GM19043 (cell line): ENCODE results near the gene KAZN.

Experiments
- ATAC-seq: cut with Tn5 transposase; IDR thresholded peaks from one replicate; pipeline ENCODE4 v1.9.1; 2021; ENCODE audit warnings: low read depth; ENCODE audit not compliant: unreplicated experiment

Gene KAZN

GRCh38 chr1:14924455-14925331 is 326.2 kb downstream of the KAZN start:
- no peak for ATAC-seq

- no peak for ATAC-seq
These were observed 327.1 kb downstream of the KAZN start for GRCh38 chr1:14925336-14926136.

DNA sequence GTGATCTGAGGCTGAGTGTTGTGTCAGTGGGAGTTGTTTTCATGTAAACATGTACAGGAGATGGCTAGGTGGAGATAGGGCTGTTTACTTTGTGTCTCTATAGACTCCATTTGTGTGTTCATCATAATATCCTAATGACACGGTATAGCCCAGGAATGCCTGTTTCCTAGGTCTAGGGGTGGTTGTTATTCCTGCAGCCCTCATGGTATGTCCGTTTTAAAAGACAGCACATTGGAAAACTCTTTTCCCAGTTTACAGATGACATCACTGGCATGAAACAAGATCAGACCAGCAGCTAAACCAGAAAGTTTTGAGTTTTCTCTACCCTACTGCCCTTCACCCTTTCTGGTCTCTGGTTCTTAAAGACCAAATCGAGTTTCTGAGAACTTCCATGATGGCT is 327.7 kb downstream of the KAZN start:
- ATAC-seq, result no peak

- no peak for ATAC-seq
These were observed 328.5 kb downstream of the KAZN start for GRCh38 chr1:14926818-14927575.

DNA sequence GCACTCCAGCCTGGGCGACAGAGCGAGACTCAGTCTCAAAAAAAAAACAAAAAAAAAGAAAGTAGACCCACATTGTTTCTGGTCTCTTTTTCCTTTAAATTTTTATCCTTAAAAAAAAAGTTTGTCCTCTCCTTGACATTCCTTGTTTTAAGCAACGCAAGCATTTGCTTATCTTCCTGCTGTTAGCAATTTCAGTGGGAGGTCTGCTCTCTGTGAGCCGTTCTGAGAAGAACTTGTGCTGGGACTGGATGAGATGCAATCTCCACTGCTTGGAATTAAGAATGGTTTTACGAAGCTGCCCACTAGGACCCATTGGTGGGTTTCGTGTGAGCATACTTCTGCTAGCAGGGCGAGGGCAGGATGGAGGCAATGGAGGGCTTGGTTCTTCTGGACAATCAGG is 329.9 kb downstream of the KAZN start:
- ATAC-seq, result no peak

DNA sequence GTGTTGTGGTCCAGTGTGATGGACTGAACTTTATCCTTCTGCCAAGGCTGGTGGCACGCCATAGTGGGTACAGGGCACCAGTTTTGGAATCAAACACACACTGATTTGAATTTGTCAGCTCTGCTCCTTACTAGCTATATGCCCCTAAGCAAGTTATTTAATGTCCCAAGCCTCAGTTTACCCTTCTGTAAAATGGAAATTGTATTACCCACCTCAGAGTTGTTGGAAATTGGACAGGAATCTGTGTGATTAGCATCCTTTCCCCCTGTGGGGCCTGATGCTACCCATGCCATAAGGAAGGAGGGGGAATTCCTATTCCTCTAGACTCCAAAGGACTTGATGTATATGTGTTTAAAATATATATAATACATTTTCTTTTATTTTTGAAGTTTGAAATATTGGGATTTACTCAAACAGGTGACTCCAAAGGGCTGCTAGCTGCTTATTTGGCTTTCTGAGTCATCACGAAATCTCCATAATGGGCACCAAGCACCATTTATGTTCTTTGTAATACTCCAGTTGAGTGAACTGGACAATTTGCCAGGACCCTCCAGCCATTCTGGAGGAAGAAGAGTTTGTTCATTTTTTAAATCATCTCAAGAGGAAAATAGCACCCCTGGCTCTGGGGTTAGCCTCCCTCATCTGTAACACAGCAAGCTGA is 330.5 kb downstream of the KAZN start:
- ATAC-seq, result no peak

GRCh38 chr1:14929547-14930246 is 331.2 kb downstream of the KAZN start:
- ATAC-seq, result no peak

GRCh38 chr1:14930247-14930965 is 331.9 kb downstream of the KAZN start:
- ATAC-seq, result no peak

- no peak for ATAC-seq
These were observed 333.7 kb downstream of the KAZN start for GRCh38 chr1:14932034-14932638.

GRCh38 chr1:14934867-14935266 is 336.4 kb downstream of the KAZN start:
- no peak for ATAC-seq

GRCh38 chr1:14936815-14937214 is 338.3 kb downstream of the KAZN start:
- ATAC-seq, result no peak

- ATAC-seq, result no peak
These were observed 338.9 kb downstream of the KAZN start for GRCh38 chr1:14937288-14937949.

- no peak for ATAC-seq
These were observed 341.2 kb downstream of the KAZN start for GRCh38 chr1:14939527-14940284.

- ATAC-seq, result no peak
These were observed 341.9 kb downstream of the KAZN start for GRCh38 chr1:14940285-14940870.

- ATAC-seq, result no peak
These were observed 343.4 kb downstream of the KAZN start for GRCh38 chr1:14941864-14942263.

DNA sequence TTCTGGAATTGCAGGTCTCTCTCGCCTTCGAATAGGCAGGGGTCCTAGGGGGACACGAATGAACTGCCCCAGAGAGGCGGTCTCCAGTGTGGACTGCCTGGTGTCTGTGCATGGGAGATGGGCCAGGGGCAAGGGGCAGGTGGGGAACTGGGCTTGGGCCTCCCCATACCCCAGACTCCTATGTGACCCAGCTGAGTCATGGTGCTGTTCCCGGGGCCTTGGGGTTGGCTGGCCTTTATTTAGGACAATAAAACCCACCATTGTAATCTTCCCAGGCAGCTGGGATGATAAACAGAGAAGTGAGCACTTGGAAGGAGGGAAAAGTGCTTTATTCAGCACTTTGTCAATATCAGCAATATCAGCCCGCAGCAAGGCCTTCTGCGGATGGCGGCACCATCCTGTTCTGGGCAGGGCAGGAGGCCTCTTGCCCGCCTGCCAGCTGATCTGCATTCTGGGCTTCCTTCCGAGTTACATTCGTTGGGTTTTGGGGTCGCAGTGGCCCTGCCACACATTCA is 346.0 kb downstream of the KAZN start:
- no peak for ATAC-seq
